ENCODE data around the gene SUGP1.
A peak's percentile ranks its signal among the peaks of the same experiment; 100 is the strongest.

The SUGP1 gene

DNA sequence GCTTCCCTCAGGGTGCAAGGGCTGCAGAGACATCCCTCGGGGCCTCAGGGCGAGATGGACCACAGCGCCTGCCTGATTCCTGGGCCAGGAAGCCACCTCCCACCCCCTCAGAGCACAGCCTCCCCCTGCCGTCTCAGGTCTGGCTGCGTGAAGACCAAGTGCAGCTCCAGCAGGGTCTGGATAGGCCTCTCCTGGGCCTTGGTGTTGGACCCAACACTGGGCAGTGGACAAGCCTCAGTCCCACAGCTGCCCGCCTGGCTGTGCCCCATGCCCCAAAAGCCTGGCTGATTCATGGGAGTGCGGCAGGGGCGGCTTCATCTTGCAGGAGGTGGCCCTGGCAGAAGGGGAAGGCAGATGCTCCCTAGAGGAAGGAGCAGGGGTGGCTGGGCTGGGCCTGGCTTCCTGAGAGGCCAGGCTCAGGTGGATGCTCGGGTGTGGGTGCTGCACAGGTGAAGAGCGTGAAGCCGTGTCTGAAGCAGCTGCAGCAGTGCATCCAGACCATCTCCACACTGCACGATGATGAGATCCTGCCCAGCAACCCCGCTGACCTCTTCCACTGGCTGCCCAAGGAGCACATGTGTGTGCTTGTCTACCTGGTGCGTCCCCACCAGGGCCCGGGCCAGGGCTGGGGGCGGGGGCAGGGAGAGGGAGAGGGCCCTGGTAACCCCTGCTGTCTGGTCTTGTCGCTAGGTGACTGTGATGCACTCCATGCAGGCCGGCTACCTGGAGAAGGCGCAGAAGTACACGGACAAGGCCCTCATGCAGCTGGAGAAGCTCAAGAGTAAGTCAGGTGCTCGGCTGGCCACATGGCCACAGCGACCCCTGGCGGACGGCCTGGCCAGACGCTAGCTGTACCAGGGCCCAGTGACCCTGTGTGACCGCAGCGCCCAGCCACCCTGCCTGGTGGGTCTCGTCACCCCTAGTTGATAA, 22.0 kb upstream of the SUGP1 start:
- peak; percentile 75 for DNase-seq (ENCODE audit: low read depth)
- TF ChIP-seq, protein P1, sequence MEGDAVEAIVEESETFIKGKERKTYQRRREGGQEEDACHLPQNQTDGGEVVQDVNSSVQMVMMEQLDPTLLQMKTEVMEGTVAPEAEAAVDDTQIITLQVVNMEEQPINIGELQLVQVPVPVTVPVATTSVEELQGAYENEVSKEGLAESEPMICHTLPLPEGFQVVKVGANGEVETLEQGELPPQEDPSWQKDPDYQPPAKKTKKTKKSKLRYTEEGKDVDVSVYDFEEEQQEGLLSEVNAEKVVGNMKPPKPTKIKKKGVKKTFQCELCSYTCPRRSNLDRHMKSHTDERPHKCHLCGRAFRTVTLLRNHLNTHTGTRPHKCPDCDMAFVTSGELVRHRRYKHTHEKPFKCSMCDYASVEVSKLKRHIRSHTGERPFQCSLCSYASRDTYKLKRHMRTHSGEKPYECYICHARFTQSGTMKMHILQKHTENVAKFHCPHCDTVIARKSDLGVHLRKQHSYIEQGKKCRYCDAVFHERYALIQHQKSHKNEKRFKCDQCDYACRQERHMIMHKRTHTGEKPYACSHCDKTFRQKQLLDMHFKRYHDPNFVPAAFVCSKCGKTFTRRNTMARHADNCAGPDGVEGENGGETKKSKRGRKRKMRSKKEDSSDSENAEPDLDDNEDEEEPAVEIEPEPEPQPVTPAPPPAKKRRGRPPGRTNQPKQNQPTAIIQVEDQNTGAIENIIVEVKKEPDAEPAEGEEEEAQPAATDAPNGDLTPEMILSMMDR (conservative IDR thresholded peaks at IDR 0.05; ENCODE audit: low read depth, low read length): peak; percentile 92

DNA sequence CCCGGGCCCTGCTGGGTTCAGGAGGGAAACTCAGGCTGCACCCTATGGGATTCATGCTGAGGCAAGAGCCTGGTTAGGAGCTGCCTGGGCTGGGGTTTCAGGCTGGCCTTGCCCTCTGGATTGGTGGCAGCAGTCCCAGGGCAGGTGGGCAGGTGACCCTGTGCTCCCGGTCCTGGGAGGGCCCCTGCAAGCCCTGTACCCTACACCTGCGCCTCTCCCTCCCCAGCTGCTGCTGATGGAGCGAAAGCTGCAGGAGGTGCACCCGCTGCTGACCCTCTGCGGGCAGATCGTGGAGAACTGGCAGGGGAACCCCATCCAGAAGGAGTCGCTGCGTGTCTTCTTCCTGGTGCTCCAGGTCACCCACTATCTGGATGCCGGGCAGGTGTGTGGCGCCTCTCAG, 20.7 kb upstream of the SUGP1 start:
- TF ChIP-seq, protein P1 (conservative IDR thresholded peaks at IDR 0.05; ENCODE audit: low read depth, low read length): no peak
- H3K4me3 ChIP-seq (ENCODE audit: low read depth, low read length): no peak overlapping the region
- no peak for DNase-seq (ENCODE audit: low read depth)

More for the DNA sequence above, 22.0 kb upstream of the SUGP1 start:
- H3K4me3 ChIP-seq (ENCODE audit: low read depth, low read length): no peak overlapping the region

GRCh38 chr19:19338082-19338481, 17.8 kb upstream of the SUGP1 start:
- TF ChIP-seq, protein P1 (conservative IDR thresholded peaks at IDR 0.05; ENCODE audit: low read depth, low read length): no peak
- DNase-seq (ENCODE audit: low read depth): no peak

DNA sequence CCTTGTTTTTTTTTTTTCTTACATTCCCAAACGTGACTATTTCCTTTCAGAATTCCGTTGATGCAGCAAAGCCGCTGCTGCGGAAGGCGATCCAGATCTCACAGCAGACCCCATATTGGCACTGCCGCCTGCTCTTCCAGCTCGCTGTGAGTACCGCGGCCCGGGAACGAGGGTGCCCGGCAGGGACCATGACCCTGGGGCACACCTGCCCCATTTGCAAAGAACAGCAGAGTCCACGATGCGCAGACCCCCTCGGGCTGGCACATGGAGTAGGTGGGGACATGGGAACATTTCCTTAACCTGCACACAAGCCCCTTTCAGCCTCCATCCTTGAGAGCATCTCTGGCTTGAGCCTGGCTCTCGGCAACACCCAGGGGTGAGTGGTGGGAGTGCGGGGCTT, 16.8 kb upstream of the SUGP1 start:
- H3K4me3 ChIP-seq (ENCODE audit: low read depth, low read length): no peak overlapping the region
- no peak for DNase-seq (ENCODE audit: low read depth)
- TF ChIP-seq, protein P1 (conservative IDR thresholded peaks at IDR 0.05; ENCODE audit: low read depth, low read length): no peak

More at GRCh38 chr19:19338082-19338481, 17.8 kb upstream of the SUGP1 start:
- H3K4me3 ChIP-seq (ENCODE audit: low read depth, low read length): no peak overlapping the region

DNA sequence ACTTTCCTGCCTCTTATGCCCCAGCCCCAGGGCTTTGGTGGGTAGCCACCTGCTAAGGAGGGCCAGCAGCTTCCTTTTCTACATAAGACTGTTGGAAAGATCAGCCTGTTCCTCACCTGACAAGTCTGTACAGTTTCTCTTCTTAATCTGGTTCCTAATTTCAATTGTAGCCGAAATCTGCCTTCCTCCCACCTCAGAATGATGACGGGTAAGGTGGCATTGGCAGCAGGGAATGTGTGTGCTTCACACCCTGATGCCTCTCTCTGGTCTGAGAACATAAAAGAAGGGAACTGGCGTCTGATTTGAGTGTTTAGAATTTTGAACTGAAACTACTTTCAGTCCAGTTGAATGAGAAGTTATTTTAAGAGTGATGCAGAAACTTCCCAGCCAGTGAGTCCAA, 16.3 kb upstream of the SUGP1 start:
- DNase-seq (ENCODE audit: low read depth): no peak
- H3K4me3 ChIP-seq (ENCODE audit: low read depth, low read length): no peak overlapping the region
- TF ChIP-seq, protein P1 (conservative IDR thresholded peaks at IDR 0.05; ENCODE audit: low read depth, low read length): no peak

- no peak for DNase-seq (ENCODE audit: low read depth)
- TF ChIP-seq, protein P1 (conservative IDR thresholded peaks at IDR 0.05; ENCODE audit: low read depth, low read length): no peak
- H3K4me3 ChIP-seq (ENCODE audit: low read depth, low read length): no peak overlapping the region
Measured at GRCh38 chr19:19335408-19336158, 15.3 kb upstream of the SUGP1 start.

All from choroid plexus epithelial cell (primary cell).